Keratinocyte (primary cell): Measurements from ENCODE around the gene EXOC3L2. TPM values are rescaled to one million over a fixed set of nuclear protein-coding genes. Genes with fewer than 3 reads are reported as not detected.
"Not testable (repeated sequence)": the region's sequence is repeated elsewhere in the genome, so short reads cannot be mapped to it uniquely, and the experiment has no call there.

Experiments
- DNase-seq: peaks from one replicate; pipeline ENCODE4 v3.0.0-alpha.2; 2011; ENCODE audit warnings: low read depth, missing footprints, low spot score
- FAIRE-seq: peaks from 2 replicates; lab custom pipeline; 2011; peaks lifted over from hg19 to GRCh38; lab: Jason Lieb, UNC
- H2AFZ ChIP-seq: 2 replicates; pipeline ENCODE4 v1.6.0; 2012; ENCODE audit warnings: low read length, control low read depth, inconsistent platforms; ENCODE audit not compliant: control insufficient read depth
- H3K27ac ChIP-seq: 2 replicates; pipeline ENCODE4 v1.5.1; 2011; ENCODE audit warnings: low read length; ENCODE audit not compliant: control insufficient read depth, insufficient read depth
- H3K27me3 ChIP-seq: 3 replicates; pipeline ENCODE4 v1.6.0; 2011; ENCODE audit warnings: low read length; ENCODE audit not compliant: control insufficient read depth, insufficient read depth; ENCODE audit errors: extremely low read depth
- H3K36me3 ChIP-seq, 2 experiments: 2 replicates in 1 of 2; 3 replicates in 1 of 2; pipeline ENCODE4 v1.5.1; 2011; ENCODE audit warnings: low read length in 2 of 2, mild to moderate bottlenecking in 1 of 2; ENCODE audit not compliant: control insufficient read depth in 2 of 2, insufficient read depth in 2 of 2; ENCODE audit errors: extremely low read depth in 1 of 2
- H3K4me1 ChIP-seq: 3 replicates; pipeline ENCODE4 v1.5.1; 2011; ENCODE audit warnings: low read length; ENCODE audit not compliant: control insufficient read depth, insufficient read depth; ENCODE audit errors: extremely low read depth
- H3K4me2 ChIP-seq: 3 replicates; pipeline ENCODE4 v1.6.0; 2011; ENCODE audit warnings: low read depth, low read length; ENCODE audit not compliant: control insufficient read depth, insufficient read depth; ENCODE audit errors: extremely low read depth
- H3K4me3 ChIP-seq, 3 experiments: fragments of 200-600 bp in 1 of 3; sonication (generic) in 1 of 3; 2 replicates in 2 of 3; 3 replicates in 1 of 3; pipeline ENCODE4 v1.5.1; 2011 to 2016; ENCODE audit warnings: low read length in 3 of 3, mild to moderate bottlenecking in 3 of 3, control low read depth in 2 of 3, inconsistent platforms in 1 of 3, low read depth in 1 of 3, mixed read lengths in 1 of 3, mixed run types in 1 of 3, moderate library complexity in 1 of 3; ENCODE audit not compliant: control insufficient read depth in 2 of 3, insufficient read depth in 2 of 3; ENCODE audit errors: extremely low read depth in 1 of 3
- H3K79me2 ChIP-seq: 2 replicates; pipeline ENCODE4 v1.6.0; 2012; ENCODE audit warnings: low read length; ENCODE audit not compliant: control insufficient read depth, insufficient read depth
- H3K9ac ChIP-seq: 3 replicates; pipeline ENCODE4 v1.6.0; 2011; ENCODE audit warnings: low read length; ENCODE audit not compliant: control insufficient read depth, insufficient read depth; ENCODE audit errors: extremely low read depth
- H3K9me1 ChIP-seq: 3 replicates; pipeline ENCODE4 v1.6.0; 2011; ENCODE audit warnings: low read length; ENCODE audit not compliant: control insufficient read depth, insufficient read depth; ENCODE audit errors: extremely low read depth
- H3K9me3 ChIP-seq: 2 replicates; pipeline ENCODE4 v1.5.1; 2012; ENCODE audit warnings: low read depth, low read length; ENCODE audit not compliant: control insufficient read depth
- H4K20me1 ChIP-seq: 3 replicates; pipeline ENCODE4 v1.6.0; 2011; ENCODE audit warnings: low read length; ENCODE audit not compliant: control insufficient read depth, insufficient read depth; ENCODE audit errors: extremely low read depth
- CTCF ChIP-seq, 3 experiments: IDR thresholded peaks in 1 of 3; conservative IDR thresholded peaks in 1 of 3; optimal IDR thresholded peaks in 1 of 3; 2 replicates in 2 of 3; 3 replicates in 1 of 3; pipeline versions ENCODE3 to v1.5.1; 2011; ENCODE audit warnings: low read length in 3 of 3, mild to moderate bottlenecking in 3 of 3, moderate library complexity in 2 of 3, control low read depth in 1 of 3, inconsistent platforms in 1 of 3; ENCODE audit not compliant: insufficient read depth in 2 of 3; ENCODE audit errors: extremely low read depth in 1 of 3
- EZH2 ChIP-seq: IDR thresholded peaks from one replicate; pipeline ENCODE4 v1.6.1; 2012; ENCODE audit warnings: inconsistent platforms, mild to moderate bottlenecking, low read length, moderate library complexity
- dilution Hi-C: fragments of 300-500 bp; cut with MboI; formaldehyde crosslinking; loops from one replicate; pipeline ENCODE4 v1.7.0; 2020; ENCODE audit warnings: low sequenced_read_pairs; ENCODE audit not compliant: extremely low pct_ligation_motif_present
- polyA plus RNA-seq, 5 experiments: library from polyadenylated mRNA; depleted of rRNA in 3 of 5; stranded (reverse) in 3 of 5; stranded (forward) in 1 of 5; unstranded in 1 of 5; fragments of >200 nt; gene quantifications; 1 replicate in 1 of 5; 2 replicates in 3 of 5; 3 replicates in 1 of 5; pipeline versions ENCODE4 v1.2.1 to v1.2.3, GENCODE V29; 2011 to 2012; ENCODE audit warnings: missing spikeins in 2 of 5, low read depth in 1 of 5, low replicate concordance in 1 of 5

EXOC3L2 gene
- polyA plus RNA-seq, 1 donor (not counting 4 experiments of a cell fraction or from before 2014, with no cell fraction given) = 0.08 TPM

DNA sequence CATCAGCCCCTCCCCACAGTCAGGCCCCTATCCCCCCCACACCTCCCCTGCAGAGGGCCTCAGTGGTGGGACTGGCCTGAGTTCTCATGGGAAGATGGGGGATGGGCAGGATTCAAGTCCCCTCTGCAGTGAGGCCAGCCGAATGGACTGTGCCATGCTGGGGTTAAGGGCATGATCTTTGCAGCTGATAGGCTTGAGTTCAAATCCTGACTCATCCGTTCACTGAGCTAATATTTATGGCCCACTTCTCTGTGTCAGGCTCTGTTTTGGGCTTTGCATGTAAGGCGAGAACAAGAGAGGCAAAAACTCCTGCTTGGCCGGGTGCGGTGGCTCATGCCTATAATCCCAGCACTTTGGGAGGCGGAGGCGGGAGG, 26.5 kb upstream of the EXOC3L2 start:
- no peak overlapping the region for H3K4me2 ChIP-seq
- H3K4me1 ChIP-seq = no peaks in the 10 kb centered on the region
- H2AFZ ChIP-seq = no peak overlapping the region
- H3K9me1 ChIP-seq = no peaks in the 10 kb centered on the region
- FAIRE-seq = no peak
- dilution Hi-C loops = no loop called here
- no peak overlapping the region for H3K27ac ChIP-seq
- no peak for TF ChIP-seq CTCF (optimal IDR thresholded peaks at IDR 0.05 in 1 of 3, IDR thresholded peaks at IDR 0.05 in 1 of 3, conservative IDR thresholded peaks at IDR 0.05 in 1 of 3; ENCODE audit: extremely low read depth in 1 of 3, insufficient read depth in 2 of 3, low read length in 3 of 3)
- no peak for TF ChIP-seq EZH2
- no peak overlapping the region for H3K9ac ChIP-seq
- no peaks in the 10 kb centered on the region for H3K79me2 ChIP-seq
- no peak for DNase-seq
- H3K9me3 ChIP-seq = no peaks in the 10 kb centered on the region
- H3K27me3 ChIP-seq = no peaks in the 10 kb centered on the region
- H3K4me3 ChIP-seq = no peak overlapping the region
- H3K36me3 ChIP-seq = peaks cover 41 to 46% of the 10 kb centered on the region in 2 experiments
- no peaks in the 10 kb centered on the region for H4K20me1 ChIP-seq

DNA sequence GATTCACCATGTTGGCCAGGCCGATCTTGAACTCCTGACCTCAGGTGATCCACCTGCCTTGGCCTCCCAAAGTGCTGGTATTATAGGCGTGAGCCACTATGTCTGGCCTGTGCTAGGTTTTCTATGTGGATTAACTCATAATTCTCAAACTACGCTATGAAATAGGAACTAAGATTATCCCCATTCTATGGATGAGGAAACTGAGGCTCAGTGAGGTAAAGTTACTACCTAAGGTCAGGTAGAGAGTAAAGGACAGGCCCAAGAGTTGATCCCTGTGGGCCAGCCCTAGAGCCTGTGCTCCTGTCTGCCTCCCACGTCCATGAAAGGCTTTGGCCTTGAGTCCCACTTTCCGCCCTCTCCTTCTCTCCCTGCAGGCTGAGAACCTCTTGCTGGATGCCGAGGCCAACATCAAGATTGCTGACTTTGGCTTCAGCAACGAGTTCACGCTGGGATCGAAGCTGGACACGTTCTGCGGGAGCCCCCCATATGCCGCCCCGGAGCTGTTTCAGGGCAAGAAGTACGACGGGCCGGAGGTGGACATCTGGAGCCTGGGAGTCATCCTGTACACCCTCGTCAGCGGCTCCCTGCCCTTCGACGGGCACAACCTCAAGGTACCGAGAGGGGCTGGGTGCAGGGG, 26.0 kb upstream of the EXOC3L2 start:
- H3K79me2 ChIP-seq = no peaks in the 10 kb centered on the region
- no peaks in the 10 kb centered on the region for H3K9me1 ChIP-seq
- FAIRE-seq (no peak), DNase-seq (no peak)
- peaks cover 41 to 44% of the 10 kb centered on the region in 2 experiments for H3K36me3 ChIP-seq
- no peak overlapping the region for H3K4me2 ChIP-seq
- no peaks in the 10 kb centered on the region for H4K20me1 ChIP-seq
- H3K9ac ChIP-seq = no peak overlapping the region
- TF ChIP-seq CTCF (optimal IDR thresholded peaks at IDR 0.05 in 1 of 3, IDR thresholded peaks at IDR 0.05 in 1 of 3, conservative IDR thresholded peaks at IDR 0.05 in 1 of 3; ENCODE audit: extremely low read depth in 1 of 3, insufficient read depth in 2 of 3, low read length in 3 of 3) (no peak), EZH2 (no peak)
- H2AFZ ChIP-seq = no peak overlapping the region
- no peaks in the 10 kb centered on the region for H3K9me3 ChIP-seq
- H3K27me3 ChIP-seq = no peaks in the 10 kb centered on the region
- no peak overlapping the region for H3K27ac ChIP-seq
- dilution Hi-C loops = no loop called here
- no peaks in the 10 kb centered on the region for H3K4me1 ChIP-seq
- H3K4me3 ChIP-seq = no peak overlapping the region

- dilution Hi-C loops, H3K27me3 ChIP-seq, H3K4me2 ChIP-seq, H2AFZ ChIP-seq, H3K4me3 ChIP-seq, H3K4me1 ChIP-seq, H3K79me2 ChIP-seq, H3K9ac ChIP-seq, DNase-seq, H3K9me1 ChIP-seq, FAIRE-seq, H4K20me1 ChIP-seq, H3K27ac ChIP-seq, H3K9me3 ChIP-seq: not testable (repeated sequence)
- peaks cover 35 to 36% of the 10 kb centered on the region in 2 experiments for H3K36me3 ChIP-seq
Observed at GRCh38 chr19:45269939-45270338, 24.7 kb upstream of the EXOC3L2 start.
